Hepatocyte (in vitro differentiated cells): Measurements from ENCODE around the gene LRCH1.

Experiments
- CTCF ChIP-seq: fragments of 200-600 bp; sonication (generic); IDR thresholded peaks from 2 replicates; pipeline ENCODE4 v1.5.1; 2016; ENCODE audit warnings: antibody characterized with exemption, mild to moderate bottlenecking; ENCODE audit not compliant: poor library complexity
- EZH2 ChIP-seq: fragments of 200-600 bp; sonication (generic); IDR thresholded peaks from 2 replicates; pipeline ENCODE4 v1.6.1; 2016; ENCODE audit warnings: antibody characterized with exemption, mild to moderate bottlenecking, borderline replicate concordance
- EZH2phosphoT487 ChIP-seq: fragments of 200-600 bp; sonication (generic); IDR thresholded peaks from one replicate; pipeline ENCODE4 v1.6.1; 2018; ENCODE audit warnings: antibody characterized with exemption, mild to moderate bottlenecking, low read depth, moderate library complexity; ENCODE audit not compliant: unreplicated experiment, severe bottlenecking

DNA sequence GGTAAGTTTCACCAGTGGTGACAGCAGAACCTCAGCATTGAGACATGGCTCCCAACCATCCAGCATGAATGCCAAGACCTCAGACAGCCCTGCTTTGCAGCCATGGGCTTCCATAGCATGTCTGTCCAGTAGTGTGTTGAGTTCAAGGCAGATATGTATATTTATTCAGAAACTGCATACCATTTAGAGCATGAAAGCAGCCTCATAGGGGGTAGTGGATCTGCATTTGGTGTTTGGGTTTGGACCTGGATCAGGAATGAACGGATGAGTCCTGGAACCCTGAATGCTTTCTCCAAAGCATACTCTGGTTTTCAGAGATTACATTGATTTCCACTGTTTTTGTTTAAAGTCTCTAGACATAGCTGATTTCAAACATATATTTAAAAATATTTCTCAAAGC is 129.7 kb downstream of the LRCH1 start:
- TF ChIP-seq CTCF = no peak
- TF ChIP-seq EZH2 = no peak
- TF ChIP-seq EZH2phosphoT487 = no peak
